ENCODE measurements around the gene TOM1L1. TPM values are rescaled to one million over a fixed set of nuclear protein-coding genes. Genes with fewer than 3 reads are reported as not detected.

The TOM1L1 gene
- total RNA-seq, 2 experiments from 2014 or later: not detected

- H3K27me3 ChIP-seq (ENCODE audit: control insufficient read depth in 1 of 2, insufficient read depth in 2 of 2, low read length in 2 of 2): peaks cover 0 to 2% of the 10 kb centered on the region in 2 experiments
- no peaks in the 10 kb centered on the region for H3K36me3 Mint-ChIP-seq (ENCODE audit: low read depth)
- no peaks in the 10 kb centered on the region for H3K9me3 Mint-ChIP-seq
- H3K9me3 ChIP-seq (ENCODE audit: control insufficient read depth in 1 of 2, insufficient read depth in 1 of 2, low read length in 2 of 2): no peaks in the 10 kb centered on the region
- no peaks in the 10 kb centered on the region for H3K36me3 ChIP-seq (ENCODE audit: insufficient read depth, low read length)
- no peak overlapping the region for H3K4me3 ChIP-seq (ENCODE audit: low read length)
- no peak overlapping the region for H3K27ac ChIP-seq (ENCODE audit: low read depth in 1 of 2, low read length in 2 of 2)
- peaks cover 17% of the 10 kb centered on the region for H3K27me3 Mint-ChIP-seq
- no peaks in the 10 kb centered on the region for H3K4me1 Mint-ChIP-seq (ENCODE audit: low read depth)
- no peak overlapping the region for H3K27ac Mint-ChIP-seq
- ATAC-seq (ENCODE audit: poor library complexity): no peak
- ChIA-PET CTCF (no interaction called here), POLR2A (no interaction called here)
- no peak for DNase-seq
- intact Hi-C loops (cut with DNase I, micrococcal nuclease): no loop called here
- no peaks in the 10 kb centered on the region for H3K4me1 ChIP-seq (ENCODE audit: insufficient read depth, low read length)
- no peak for TF ChIP-seq CTCF (IDR thresholded peaks at IDR 0.05)
- no peak overlapping the region for H3K4me3 Mint-ChIP-seq
Measured at GRCh38 chr17:54876656-54877195, 23.9 kb upstream of the TOM1L1 start.

- H3K4me3 Mint-ChIP-seq: no peak overlapping the region
- intact Hi-C loops (cut with DNase I, micrococcal nuclease): no loop called here
- no peak overlapping the region for H3K27ac Mint-ChIP-seq
- no peaks in the 10 kb centered on the region for H3K36me3 ChIP-seq (ENCODE audit: insufficient read depth, low read length)
- no peak for TF ChIP-seq CTCF (IDR thresholded peaks at IDR 0.05)
- H3K4me1 ChIP-seq (ENCODE audit: insufficient read depth, low read length): no peaks in the 10 kb centered on the region
- H3K27me3 ChIP-seq (ENCODE audit: control insufficient read depth in 1 of 2, insufficient read depth in 2 of 2, low read length in 2 of 2): no peaks in the 10 kb centered on the region
- ATAC-seq (ENCODE audit: poor library complexity): no peak
- H3K4me3 ChIP-seq (ENCODE audit: low read length): no peak overlapping the region
- ChIA-PET POLR2A (no interaction called here), CTCF (no interaction called here)
- no peak for DNase-seq
- no peaks in the 10 kb centered on the region for H3K9me3 Mint-ChIP-seq
- H3K27ac ChIP-seq (ENCODE audit: low read depth in 1 of 2, low read length in 2 of 2): no peak overlapping the region
- no peaks in the 10 kb centered on the region for H3K36me3 Mint-ChIP-seq (ENCODE audit: low read depth)
- H3K4me1 Mint-ChIP-seq (ENCODE audit: low read depth): no peaks in the 10 kb centered on the region
- no peaks in the 10 kb centered on the region for H3K9me3 ChIP-seq (ENCODE audit: control insufficient read depth in 1 of 2, insufficient read depth in 1 of 2, low read length in 2 of 2)
- H3K27me3 Mint-ChIP-seq: peaks cover 13% of the 10 kb centered on the region
Measured at GRCh38 chr17:54881255-54881972, 19.2 kb upstream of the TOM1L1 start.

- H3K4me3 ChIP-seq (ENCODE audit: low read length): no peak overlapping the region
- Mint-ChIP-seq H3K36me3 (ENCODE audit: low read depth) (no peaks in the 10 kb centered on the region), H3K9me3 (no peaks in the 10 kb centered on the region), H3K27me3 (peaks cover 12% of the 10 kb centered on the region), H3K4me1 (ENCODE audit: low read depth) (no peaks in the 10 kb centered on the region), H3K4me3 (no peak overlapping the region), H3K27ac (no peak overlapping the region)
- H3K9me3 ChIP-seq (ENCODE audit: control insufficient read depth in 1 of 2, insufficient read depth in 1 of 2, low read length in 2 of 2): no peaks in the 10 kb centered on the region
- no peak for DNase-seq
- H3K4me1 ChIP-seq (ENCODE audit: insufficient read depth, low read length): no peaks in the 10 kb centered on the region
- CTCF ChIA-PET: no interaction called here
- H3K36me3 ChIP-seq (ENCODE audit: insufficient read depth, low read length): no peaks in the 10 kb centered on the region
- no peak for ATAC-seq (ENCODE audit: poor library complexity)
- TF ChIP-seq CTCF (IDR thresholded peaks at IDR 0.05): no peak
- POLR2A ChIA-PET: no interaction called here
- H3K27ac ChIP-seq (ENCODE audit: low read depth in 1 of 2, low read length in 2 of 2): no peak overlapping the region
- intact Hi-C loops (cut with DNase I, micrococcal nuclease): no loop called here
- no peaks in the 10 kb centered on the region for H3K27me3 ChIP-seq (ENCODE audit: control insufficient read depth in 1 of 2, insufficient read depth in 2 of 2, low read length in 2 of 2)
Measured at GRCh38 chr17:54882371-54882770, 18.3 kb upstream of the TOM1L1 start.
